NCI-H1694 treated with DMSO at 0.1 percent for 48 hours (cell line): Measurements from ENCODE around the gene ATXN2.
"Not testable (repeated sequence)": the region's sequence is repeated elsewhere in the genome, so short reads cannot be mapped to it uniquely, and the experiment has no call there.

Source experiments
- DNase-seq: peaks from one replicate; lab custom pipeline; 2025; lab: John Stamatoyannopoulos, UW

The ATXN2 gene

GRCh38 chr12:111600986-111601385, 1.9 kb upstream of the ATXN2 start:
- DNase-seq: not testable (repeated sequence)

- DNase-seq: no peak
These were observed 1.1 kb upstream of the ATXN2 start for GRCh38 chr12:111600205-111600642.

GRCh38 chr12:111599453-111600204, 514 bp upstream of the ATXN2 start:
- peak; percentile 74 for DNase-seq

- no peak for DNase-seq
These were observed 1.1 kb downstream of the ATXN2 start for GRCh38 chr12:111597831-111598636.

- DNase-seq: no peak
These were observed 1.9 kb downstream of the ATXN2 start for GRCh38 chr12:111596985-111597830.

- not testable (repeated sequence) for DNase-seq
These were observed 3.7 kb downstream of the ATXN2 start for GRCh38 chr12:111595341-111595835.

GRCh38 chr12:111591399-111592010, 7.6 kb downstream of the ATXN2 start:
- not testable (repeated sequence) for DNase-seq

GRCh38 chr12:111590552-111590951, 8.6 kb downstream of the ATXN2 start:
- no peak for DNase-seq

- no peak for DNase-seq
These were observed 9.5 kb downstream of the ATXN2 start for GRCh38 chr12:111589601-111590000.

- no peak for DNase-seq
These were observed 11.1 kb downstream of the ATXN2 start for GRCh38 chr12:111588010-111588409.

GRCh38 chr12:111586986-111587385, 12.1 kb downstream of the ATXN2 start:
- no peak for DNase-seq

- no peak for DNase-seq
These were observed 13.4 kb downstream of the ATXN2 start for GRCh38 chr12:111585690-111586089.

GRCh38 chr12:111584959-111585358, 14.2 kb downstream of the ATXN2 start:
- DNase-seq: no peak

- not testable (repeated sequence) for DNase-seq
These were observed 15.6 kb downstream of the ATXN2 start for GRCh38 chr12:111583506-111583905.

GRCh38 chr12:111582133-111582747, 16.9 kb downstream of the ATXN2 start:
- DNase-seq: no peak

- DNase-seq: no peak
These were observed 17.5 kb downstream of the ATXN2 start for GRCh38 chr12:111581434-111582132.

GRCh38 chr12:111580737-111581136, 18.4 kb downstream of the ATXN2 start:
- no peak for DNase-seq

- no peak for DNase-seq
These were observed 19.0 kb downstream of the ATXN2 start for GRCh38 chr12:111580119-111580425.

- no peak for DNase-seq
These were observed 20.2 kb downstream of the ATXN2 start for GRCh38 chr12:111578971-111579340.

GRCh38 chr12:111578276-111578970, 20.7 kb downstream of the ATXN2 start:
- DNase-seq: no peak
